ENCODE data around the gene VCP. TPM values are rescaled to one million over a fixed set of nuclear protein-coding genes. Genes with fewer than 3 reads are reported as not detected.
A peak's percentile ranks its signal among the peaks of the same experiment; 100 is the strongest.

Gene VCP
- total RNA-seq, 1 donor from 2014 or later: 238 TPM

DNA sequence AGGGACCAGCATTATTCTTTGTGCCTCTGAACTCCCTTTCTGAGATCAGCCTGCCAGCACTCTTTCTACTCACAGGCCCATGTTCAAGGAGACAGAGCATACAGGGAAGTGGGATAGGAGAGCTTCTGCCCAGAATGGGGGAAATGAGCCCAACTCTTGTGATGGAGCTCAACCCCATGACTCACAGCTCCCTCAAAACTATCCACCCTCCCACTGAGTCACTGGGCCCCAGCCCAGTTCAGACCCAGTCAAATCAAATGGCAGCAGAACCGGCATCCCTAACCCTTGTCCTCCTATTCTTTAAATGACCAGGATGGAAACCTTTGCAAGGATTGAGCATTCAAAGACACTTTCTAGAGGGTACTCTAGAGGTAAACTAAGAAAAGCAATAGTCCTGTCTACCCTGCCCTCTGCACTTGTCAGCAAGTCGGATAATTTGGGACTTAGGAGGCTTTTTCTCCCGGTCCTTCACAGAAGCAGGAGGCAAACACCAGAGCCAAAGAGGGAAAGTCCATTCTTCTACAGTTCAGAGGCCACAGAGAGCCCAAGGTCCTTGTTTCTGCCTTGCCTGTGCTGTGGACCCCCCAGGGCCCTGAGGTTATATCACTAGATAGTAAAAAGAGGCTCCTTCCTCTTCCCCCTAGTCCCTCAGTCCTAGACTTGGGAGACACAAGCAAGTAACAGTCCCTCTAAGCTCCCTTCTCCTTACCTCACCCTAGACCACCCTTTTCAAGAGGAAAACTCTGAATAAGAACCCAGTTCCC, 40.0 kb upstream of the VCP start:
- Mint-ChIP-seq H3K27me3 (ENCODE audit: insufficient read depth, low read depth) (peaks cover 2% of the 10 kb centered on the region), H3K27ac (peak overlapping the region; percentile 61), H3K36me3 (peaks cover 12% of the 10 kb centered on the region), H3K4me1 (peaks cover 58% of the 10 kb centered on the region), H3K9me3 (no peaks in the 10 kb centered on the region), H3K4me3 (peak overlapping the region; percentile 88)
- Histone ChIP-seq H3K9ac (no peak overlapping the region), H3K27me3 (no peaks in the 10 kb centered on the region), H3K4me1 (peaks cover 23% of the 10 kb centered on the region), H3K36me3 (no peaks in the 10 kb centered on the region), H3K4me2 (peak overlapping the region; percentile 74), H3K79me2 (ENCODE audit: low read depth) (peaks cover 29% of the 10 kb centered on the region), H3K9me3 (ENCODE audit: low read depth) (no peaks in the 10 kb centered on the region), H3F3A (ENCODE audit: low read depth) (peaks cover 27% of the 10 kb centered on the region), H3K4me3 (peak overlapping the region; percentile 71), H3K27ac (no peak overlapping the region), H2AFZ (replicated peaks) (peak overlapping the region; percentile 2), H4K20me1 (ENCODE audit: low read depth) (peaks cover 23% of the 10 kb centered on the region)
- TF ChIP-seq EZH2 (IDR thresholded peaks at IDR 0.05) (no peak), EZH2phosphoT487 (IDR thresholded peaks at IDR 0.05) (no peak)
- TF ChIP-seq, protein P1, sequence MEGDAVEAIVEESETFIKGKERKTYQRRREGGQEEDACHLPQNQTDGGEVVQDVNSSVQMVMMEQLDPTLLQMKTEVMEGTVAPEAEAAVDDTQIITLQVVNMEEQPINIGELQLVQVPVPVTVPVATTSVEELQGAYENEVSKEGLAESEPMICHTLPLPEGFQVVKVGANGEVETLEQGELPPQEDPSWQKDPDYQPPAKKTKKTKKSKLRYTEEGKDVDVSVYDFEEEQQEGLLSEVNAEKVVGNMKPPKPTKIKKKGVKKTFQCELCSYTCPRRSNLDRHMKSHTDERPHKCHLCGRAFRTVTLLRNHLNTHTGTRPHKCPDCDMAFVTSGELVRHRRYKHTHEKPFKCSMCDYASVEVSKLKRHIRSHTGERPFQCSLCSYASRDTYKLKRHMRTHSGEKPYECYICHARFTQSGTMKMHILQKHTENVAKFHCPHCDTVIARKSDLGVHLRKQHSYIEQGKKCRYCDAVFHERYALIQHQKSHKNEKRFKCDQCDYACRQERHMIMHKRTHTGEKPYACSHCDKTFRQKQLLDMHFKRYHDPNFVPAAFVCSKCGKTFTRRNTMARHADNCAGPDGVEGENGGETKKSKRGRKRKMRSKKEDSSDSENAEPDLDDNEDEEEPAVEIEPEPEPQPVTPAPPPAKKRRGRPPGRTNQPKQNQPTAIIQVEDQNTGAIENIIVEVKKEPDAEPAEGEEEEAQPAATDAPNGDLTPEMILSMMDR (IDR thresholded peaks at IDR 0.05): no peak
- DNase-seq (ENCODE audit: low spot score): no peak

DNA sequence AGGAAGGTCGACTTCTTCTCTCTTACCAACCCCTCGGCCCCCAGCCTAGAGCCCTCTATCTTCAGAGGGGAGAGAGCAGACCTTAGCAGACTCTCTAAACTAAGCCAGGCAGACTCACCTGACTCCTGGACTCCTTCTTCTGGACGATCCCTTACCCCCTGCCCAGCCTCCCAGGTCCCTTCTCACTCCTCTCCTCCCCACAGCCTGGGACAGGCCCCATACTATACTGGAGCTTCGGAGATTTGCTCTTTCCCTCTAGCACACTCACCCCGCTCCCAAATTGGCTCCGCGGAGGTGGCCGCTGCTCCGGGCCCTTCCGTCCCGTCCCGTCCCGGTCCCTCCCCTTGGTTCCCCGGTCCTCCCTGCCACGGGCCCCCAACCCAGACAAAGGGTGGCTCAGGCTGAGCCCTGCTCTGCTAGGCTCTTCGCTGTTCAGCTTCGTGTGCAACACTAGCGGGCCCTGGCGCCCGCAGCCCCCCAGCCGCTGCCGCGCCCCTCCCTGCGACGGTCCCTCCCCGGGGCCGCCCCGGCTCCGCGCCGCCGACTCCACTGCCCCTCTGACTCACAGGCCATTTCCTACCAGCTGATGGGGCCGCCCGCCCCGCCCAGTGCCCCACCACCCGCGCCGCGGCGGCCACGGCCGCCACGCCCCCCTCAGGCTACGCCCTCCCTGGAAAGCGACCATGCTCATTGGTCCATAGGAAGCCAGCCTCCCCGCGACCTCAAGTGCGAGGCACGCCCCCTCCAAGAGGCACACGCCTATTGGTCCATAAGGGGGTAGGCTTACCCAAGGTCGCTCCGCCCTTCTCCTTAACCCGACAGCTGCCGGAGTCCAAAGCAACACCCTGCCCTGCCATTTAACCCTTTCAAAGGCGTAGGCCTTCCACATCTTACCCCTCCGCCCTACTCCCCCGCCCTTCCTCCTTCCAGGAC, 38.8 kb upstream of the VCP start:
- peaks cover 2% of the 10 kb centered on the region for H3K27me3 Mint-ChIP-seq (ENCODE audit: insufficient read depth, low read depth)
- Histone ChIP-seq H3F3A (ENCODE audit: low read depth) (peaks cover 22% of the 10 kb centered on the region), H3K4me2 (peak overlapping the region; percentile 82), H3K4me1 (peaks cover 23% of the 10 kb centered on the region), H3K9ac (peak overlapping the region; percentile 27), H4K20me1 (ENCODE audit: low read depth) (peaks cover 23% of the 10 kb centered on the region), H2AFZ (replicated peaks) (peak overlapping the region; percentile 2), H3K4me3 (peak overlapping the region; percentile 71), H3K79me2 (ENCODE audit: low read depth) (peaks cover 29% of the 10 kb centered on the region), H3K27ac (no peak overlapping the region), H3K9me3 (ENCODE audit: low read depth) (no peaks in the 10 kb centered on the region), H3K36me3 (no peaks in the 10 kb centered on the region), H3K27me3 (no peaks in the 10 kb centered on the region)
- peaks cover 50% of the 10 kb centered on the region for H3K4me1 Mint-ChIP-seq
- H3K27ac Mint-ChIP-seq: peak overlapping the region; percentile 61
- no peak for TF ChIP-seq EZH2phosphoT487 (IDR thresholded peaks at IDR 0.05)
- TF ChIP-seq, protein P1 (IDR thresholded peaks at IDR 0.05): no peak
- no peak for TF ChIP-seq EZH2 (IDR thresholded peaks at IDR 0.05)
- peaks cover 14% of the 10 kb centered on the region for H3K36me3 Mint-ChIP-seq
- no peaks in the 10 kb centered on the region for H3K9me3 Mint-ChIP-seq
- H3K4me3 Mint-ChIP-seq: peak overlapping the region; percentile 88
- peak; percentile 100 for DNase-seq (ENCODE audit: low spot score)

GRCh38 chr9:35110327-35110761, 37.9 kb upstream of the VCP start:
- DNase-seq (ENCODE audit: low spot score): no peak
- TF ChIP-seq EZH2phosphoT487 (IDR thresholded peaks at IDR 0.05) (no peak), EZH2 (IDR thresholded peaks at IDR 0.05) (no peak)
- TF ChIP-seq, protein P1 (IDR thresholded peaks at IDR 0.05): no peak
- Mint-ChIP-seq H3K27ac (no peak overlapping the region), H3K27me3 (ENCODE audit: insufficient read depth, low read depth) (peaks cover 6% of the 10 kb centered on the region), H3K4me1 (peaks cover 58% of the 10 kb centered on the region), H3K36me3 (peaks cover 19% of the 10 kb centered on the region), H3K4me3 (peak overlapping the region; percentile 88), H3K9me3 (no peaks in the 10 kb centered on the region)
- H4K20me1 ChIP-seq (ENCODE audit: low read depth): peaks cover 23% of the 10 kb centered on the region
- peaks cover 29% of the 10 kb centered on the region for H3K79me2 ChIP-seq (ENCODE audit: low read depth)
- H2AFZ ChIP-seq (replicated peaks): no peak overlapping the region
- peak overlapping the region; percentile 82 for H3K4me2 ChIP-seq
- no peaks in the 10 kb centered on the region for H3K36me3 ChIP-seq
- no peak overlapping the region for H3K27ac ChIP-seq
- no peaks in the 10 kb centered on the region for H3K9me3 ChIP-seq (ENCODE audit: low read depth)
- no peak overlapping the region for H3K4me3 ChIP-seq
- no peak overlapping the region for H3K9ac ChIP-seq
- peaks cover 22% of the 10 kb centered on the region for H3F3A ChIP-seq (ENCODE audit: low read depth)
- H3K4me1 ChIP-seq: peaks cover 23% of the 10 kb centered on the region
- no peaks in the 10 kb centered on the region for H3K27me3 ChIP-seq

Measured in neural progenitor cell (in vitro differentiated cells).